Ovary (tissue), 9 donors: ENCODE data around the gene CCNA2. TPM values are rescaled to one million over a fixed set of nuclear protein-coding genes. Genes with fewer than 3 reads are reported as not detected.

Experiments used
- polyA plus RNA-seq, 2 donors: library from polyadenylated mRNA; stranded (reverse); fragments of 200-250 nt in 1 of 2; fragments of 350-450 nt in 1 of 2; fragmentation: Illumina TruSeq in 1 of 2; extraction: RNeasy Lipid Tissue Mini Kit (QIAGEN cat#74804) in 1 of 2; gene quantifications; one replicate each; pipeline ENCODE4 v1.2.3, GENCODE V29; 2013 to 2014
- total RNA-seq, 7 donors: library from RNA; depleted of rRNA in 2 of 7; stranded (reverse); fragments of >200 nt in 2 of 7; fragmentation: NEBNext Ultra II Directional in 3 of 7; extraction: Animal tissue kit (Norgen Biotek cat#: 25700) in 3 of 7; gene quantifications; one replicate each; pipeline versions ENCODE4 v1.1.0 to v1.2.4, GENCODE V29; 2016 to 2023
- donor health status: DM: no; HTN: no; CAD: no; lungs with moderate emphysema.
- donor health status: DM: no; HTN: no; CAD: no.
- donor health status: Bipolar disorder and iron deficiency.
- donor health status: DM: yes; HTN: yes; CAD: no.
- donor health status: DM: no; HTN: no; CAD: no.
- donor health status: DM: yes; HTN: yes; CAD: no.

Gene CCNA2
- total and polyA plus RNA-seq, 9 donors, result 0.65 to 3.3 (median 1.4) TPM

Other genes starting within 250 kb of the CCNA2 start
- gene ANXA5, start 126.9 kb downstream of the CCNA2 start, total RNA-seq, result 100 to 1,000 TPM; 130 to 296 (median 261) TPM
- gene ANXA5, start 126.9 kb downstream of the CCNA2 start, polyA plus RNA-seq, result 100 to 1,000 TPM; 238 to 859 TPM
- under 1 TPM in 2 of 7 donors, not detected in 5; 0.23 to 0.27 TPM for gene SMIM43, start 58.7 kb downstream of the CCNA2 start, total RNA-seq
- gene SMIM43, start 58.7 kb downstream of the CCNA2 start, polyA plus RNA-seq, result under 1 TPM; 0.11 to 0.40 TPM
- gene EXOSC9, start 22.6 kb downstream of the CCNA2 start, total RNA-seq, result 10 to 100 TPM; 13.2 to 21.8 (median 15.8) TPM
- 10 to 100 TPM; 19.6 to 21.8 TPM for gene EXOSC9, start 22.6 kb downstream of the CCNA2 start, polyA plus RNA-seq
- 10 to 100 TPM; 13.5 to 21.2 (median 19.4) TPM for gene BBS7, start 46.6 kb upstream of the CCNA2 start, total RNA-seq
- gene BBS7, start 46.6 kb upstream of the CCNA2 start, polyA plus RNA-seq, result 10 to 100 TPM in 1 of 2 donors, 1 to 10 TPM in 1; 9.6 to 12.3 TPM
- gene TRPC3, start 128.2 kb upstream of the CCNA2 start, total RNA-seq, result 1 to 10 TPM in 1 of 7 donors, under 1 TPM in 6; 0.11 to 1.4 (median 0.25) TPM
- gene TRPC3, start 128.2 kb upstream of the CCNA2 start, polyA plus RNA-seq, result under 1 TPM; 0.40 to 0.58 TPM